Midbrain (tissue), 1 donor: ENCODE results near the gene MYH6.
"Not testable (repeated sequence)": the region's sequence is repeated elsewhere in the genome, so short reads cannot be mapped to it uniquely, and the experiment has no call there.

ENCODE experiments used
- DNase-seq: peaks from one replicate; lab custom pipeline; 2025; lab: John Stamatoyannopoulos, UW

MYH6 gene

DNA sequence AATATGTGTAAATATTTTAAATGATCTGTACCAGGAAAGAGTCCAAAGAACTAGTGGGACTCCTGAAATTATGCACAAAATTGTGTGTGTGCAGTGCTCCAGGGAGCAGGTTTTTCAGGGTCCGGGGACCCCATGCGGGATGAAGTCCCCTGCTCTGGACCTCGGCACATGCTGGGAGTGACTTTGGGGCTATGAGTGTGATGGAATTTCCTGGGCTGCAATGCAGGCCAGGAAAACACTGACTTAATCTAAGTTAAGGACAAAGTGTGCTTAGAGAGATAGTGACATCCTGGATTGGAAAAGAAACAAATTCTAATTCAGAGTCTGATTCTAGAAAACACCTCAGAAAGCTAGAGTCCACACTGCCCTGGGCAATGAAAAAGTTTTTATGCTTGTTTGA lies 6.2 kb upstream of the MYH6 start:
- DNase-seq: no peak

- no peak for DNase-seq
These were observed 5.6 kb upstream of the MYH6 start for GRCh38 chr14:23413681-23414080.

DNA sequence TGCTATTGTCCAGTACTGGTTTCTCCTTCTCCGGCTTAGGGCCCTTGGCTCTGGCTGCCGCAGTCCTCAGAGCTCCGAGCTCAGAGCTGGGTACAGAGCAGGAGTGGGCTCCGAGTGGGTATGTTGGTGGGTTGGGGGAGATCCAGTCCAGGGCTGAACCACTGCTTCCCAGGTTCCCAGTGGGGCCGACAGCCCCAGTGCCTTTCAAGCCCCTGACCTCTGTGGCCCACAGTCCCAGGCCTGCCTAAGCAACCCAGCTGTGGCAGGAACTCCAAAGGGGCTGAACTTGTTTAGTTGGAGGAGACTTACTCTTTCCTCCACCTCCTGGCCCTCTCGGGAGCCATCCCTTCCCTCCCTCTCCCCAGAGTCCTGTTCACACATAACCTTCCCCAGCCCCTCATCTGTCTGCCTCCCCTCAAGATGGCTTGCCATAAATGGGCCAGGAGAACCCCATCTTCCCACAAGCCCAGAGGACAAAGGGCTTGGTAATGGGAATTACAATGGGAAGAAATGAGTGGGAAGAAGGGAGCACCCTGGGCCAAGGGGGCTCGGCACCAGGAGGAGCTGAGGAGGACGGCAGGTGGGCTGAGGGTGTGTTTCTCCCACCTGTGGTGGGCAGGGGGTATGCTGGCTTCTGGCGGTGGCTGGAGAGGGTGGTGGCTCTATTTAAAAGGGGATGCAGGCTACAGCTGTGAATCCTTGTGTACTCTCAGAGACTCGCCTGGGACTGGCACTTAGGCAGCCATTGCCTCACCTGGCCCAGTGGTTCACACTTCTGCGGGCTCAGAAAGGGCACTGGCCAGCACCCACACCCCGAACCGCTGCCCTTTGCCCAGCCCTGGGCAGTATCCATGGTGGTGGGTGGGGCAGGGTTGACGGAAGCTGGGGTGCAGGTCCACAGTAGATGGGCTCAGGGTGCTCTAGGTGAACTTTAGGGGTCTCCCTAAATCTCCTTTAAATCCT lies 3.8 kb upstream of the MYH6 start:
- DNase-seq: no peak

GRCh38 chr14:23409966-23410635 lies 2.0 kb upstream of the MYH6 start:
- DNase-seq: no peak

- DNase-seq: no peak
These were observed 1.4 kb upstream of the MYH6 start for GRCh38 chr14:23409475-23409874.

DNA sequence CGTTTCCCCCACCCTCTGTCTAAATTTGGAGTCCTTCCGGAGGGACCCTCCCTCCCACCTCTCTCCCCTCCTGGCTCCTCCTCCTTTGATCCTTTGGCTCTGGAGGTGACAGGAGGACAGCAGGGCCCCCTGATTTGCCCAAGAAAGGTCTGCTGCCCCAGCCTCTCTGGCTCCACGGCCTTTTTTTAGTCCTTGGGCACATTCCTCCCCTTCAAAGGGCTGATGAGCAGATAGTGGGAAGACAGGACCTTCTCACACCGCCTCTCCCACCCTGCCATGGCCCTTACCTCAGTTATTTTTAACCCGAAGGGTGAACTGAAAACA lies 196 bp upstream of the MYH6 start:
- no peak for DNase-seq

DNA sequence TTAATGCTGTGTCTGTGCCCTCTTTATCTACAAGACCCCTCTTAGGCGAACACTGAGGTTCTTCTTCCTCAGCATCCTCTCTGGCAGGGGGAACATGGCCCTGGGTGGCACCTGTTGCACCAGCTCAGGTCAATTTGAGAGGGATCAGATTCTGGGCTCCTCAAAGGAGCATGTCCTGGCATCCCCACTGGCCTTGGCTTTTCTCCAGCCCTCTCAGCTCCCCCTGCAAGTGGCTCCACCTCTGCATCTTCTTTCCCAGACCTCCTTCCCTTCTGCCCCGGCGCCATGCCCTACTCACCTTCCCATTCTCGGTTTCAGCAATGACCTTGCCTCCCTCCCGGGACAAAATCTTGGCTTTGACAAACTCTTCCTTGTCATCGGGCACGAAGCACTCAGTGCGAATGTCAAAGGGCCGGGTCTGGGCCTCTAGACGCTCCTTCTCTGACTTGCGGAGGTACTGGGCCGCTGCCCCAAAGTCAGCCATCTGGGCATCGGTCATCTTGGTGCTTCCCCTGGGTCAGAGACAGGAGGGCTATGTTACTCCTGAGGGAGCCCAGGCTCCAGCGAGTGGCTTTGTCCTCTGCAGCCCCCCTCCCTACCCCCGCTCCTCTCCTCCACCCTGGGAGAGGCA lies 1.2 kb downstream of the MYH6 start:
- DNase-seq: no peak

DNA sequence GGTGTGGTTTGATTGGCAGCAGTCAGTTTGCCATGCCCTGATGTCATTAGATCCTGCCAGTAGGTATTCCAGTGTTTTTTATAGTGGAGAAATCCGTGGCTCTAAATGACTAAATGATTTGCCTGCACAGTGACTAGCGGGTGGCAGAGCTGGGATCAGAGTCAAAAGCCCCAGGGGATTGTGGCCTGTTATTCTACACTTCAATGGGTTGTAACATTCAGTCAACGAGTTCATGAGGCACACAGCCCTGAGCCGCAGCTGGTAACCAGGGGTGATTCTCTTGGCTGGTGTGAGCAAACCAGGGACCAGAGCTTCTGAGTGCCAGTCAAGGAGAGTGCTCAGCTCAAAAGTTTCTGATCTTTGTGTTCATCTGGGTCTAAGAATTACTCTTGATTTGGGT lies 1.8 kb downstream of the MYH6 start:
- peak; percentile 37 for DNase-seq

DNA sequence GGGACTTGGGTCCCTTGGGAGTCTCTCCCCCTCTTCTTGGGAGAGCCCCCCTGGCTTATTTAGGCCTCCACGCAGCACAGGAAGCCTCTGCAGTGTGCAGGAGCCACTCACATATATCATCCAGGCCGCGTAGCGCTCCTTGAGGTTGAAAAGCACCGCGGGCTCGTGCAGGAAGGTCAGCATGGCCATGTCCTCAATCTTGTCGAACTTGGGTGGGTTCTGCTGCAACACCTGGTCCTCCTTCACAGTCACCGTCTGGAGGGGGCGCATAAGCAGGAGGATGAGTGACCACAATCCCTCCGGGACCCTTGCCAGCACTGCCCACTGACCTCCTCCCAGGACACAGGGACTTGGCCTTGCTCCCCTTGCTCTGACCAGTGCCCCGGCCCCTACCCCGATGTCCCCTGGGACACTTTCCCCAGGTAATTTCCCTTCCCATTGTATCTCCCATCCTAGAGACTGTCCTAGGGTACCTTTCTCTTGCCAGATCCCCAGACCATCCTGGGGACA lies 2.5 kb downstream of the MYH6 start:
- DNase-seq: no peak

DNA sequence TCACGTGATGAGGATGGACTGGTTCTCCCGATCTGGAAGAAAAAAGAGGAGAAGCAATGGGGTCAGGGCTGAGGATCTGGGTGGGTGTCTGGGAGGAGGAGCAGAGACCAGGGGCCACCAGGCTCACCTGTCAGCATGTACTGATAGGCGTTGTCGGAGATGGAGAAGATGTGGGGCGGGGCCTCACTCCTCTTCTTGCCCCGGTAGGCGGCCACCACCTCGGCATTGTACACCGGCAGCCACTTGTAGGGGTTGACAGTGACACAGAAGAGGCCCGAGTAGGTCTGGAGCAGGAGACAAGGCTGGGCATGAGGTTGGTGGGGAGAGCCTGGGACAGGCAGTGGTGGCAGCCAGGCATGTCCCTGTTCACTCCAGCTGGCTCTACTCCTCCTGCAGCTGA lies 3.0 kb downstream of the MYH6 start:
- DNase-seq: no peak

GRCh38 chr14:23404331-23404900 lies 3.7 kb downstream of the MYH6 start:
- DNase-seq: no peak

DNA sequence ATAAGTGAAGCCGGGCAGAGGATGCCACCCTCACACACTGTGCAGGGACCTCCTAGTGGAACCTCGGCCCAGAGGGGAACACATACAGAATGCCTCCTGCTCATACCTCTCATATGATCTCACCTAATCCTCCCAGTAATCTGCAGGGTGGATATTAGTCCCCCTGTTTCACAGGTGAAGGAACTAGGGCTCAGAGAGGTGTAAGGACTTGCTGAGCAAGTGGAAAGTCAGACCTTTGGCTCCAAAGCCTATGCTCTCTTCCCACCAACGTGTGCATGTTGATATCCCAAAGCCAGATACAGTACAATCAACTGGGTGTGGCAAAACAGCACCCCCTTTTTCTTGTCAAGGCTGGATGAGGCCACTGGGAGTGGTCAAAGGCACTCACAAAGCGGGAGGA lies 4.2 kb downstream of the MYH6 start:
- DNase-seq: no peak

DNA sequence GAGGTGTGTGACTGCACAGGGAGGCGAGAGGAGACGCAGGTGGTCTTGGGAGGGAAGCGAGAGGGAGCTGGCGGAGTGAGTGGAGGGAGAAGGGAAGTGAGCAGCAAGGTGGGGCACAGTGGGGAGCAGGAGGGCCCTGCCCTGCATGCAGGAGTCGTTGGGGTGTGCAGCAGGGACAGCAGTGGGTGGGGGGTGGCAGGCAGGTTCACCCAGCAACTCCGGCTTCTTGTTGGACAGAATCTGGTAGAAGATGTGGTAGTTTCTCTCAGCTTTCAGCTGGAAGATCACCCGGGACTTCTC lies 5.0 kb downstream of the MYH6 start:
- no peak for DNase-seq

DNA sequence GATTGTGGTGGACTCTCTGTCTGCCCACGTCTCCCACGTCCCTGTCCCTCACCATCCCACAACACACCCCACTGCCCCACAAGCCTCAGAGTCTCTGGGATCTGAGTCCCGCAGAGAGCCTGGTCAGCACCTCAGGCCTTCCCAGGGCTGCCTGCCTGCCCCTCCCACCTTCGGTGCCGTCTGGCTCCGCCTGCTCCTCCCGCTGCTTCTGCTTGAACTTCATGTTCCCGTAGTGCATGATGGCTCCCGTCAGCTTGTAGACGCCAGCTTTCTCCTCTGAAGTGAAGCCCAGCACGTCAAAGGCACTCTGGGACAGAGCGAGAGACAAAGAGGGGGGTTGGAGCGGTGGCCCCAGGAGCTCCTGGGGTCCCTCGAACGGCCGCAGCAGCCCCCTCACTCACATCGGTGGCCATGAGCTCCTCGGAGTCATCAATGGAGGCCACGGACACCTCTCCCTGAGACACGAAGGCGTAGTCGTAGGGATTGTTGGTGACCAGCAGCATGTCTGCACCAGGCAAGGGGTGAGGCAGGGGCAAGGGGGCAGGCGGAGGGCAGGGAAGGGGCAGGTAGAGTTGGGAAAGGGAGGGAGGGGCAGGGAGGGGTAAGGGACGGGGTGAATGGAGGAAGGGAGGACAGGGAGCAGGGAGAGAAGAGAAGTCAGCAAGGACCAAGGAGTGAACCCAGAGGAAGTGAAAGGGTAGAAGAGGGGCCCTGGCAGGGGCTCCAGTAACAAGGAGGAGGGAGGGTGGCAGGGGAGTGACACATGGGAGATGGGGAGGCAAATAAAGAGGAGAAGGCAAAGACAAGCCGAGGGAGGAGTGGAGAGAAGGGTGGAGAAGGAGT lies 5.6 kb downstream of the MYH6 start:
- no peak for DNase-seq

DNA sequence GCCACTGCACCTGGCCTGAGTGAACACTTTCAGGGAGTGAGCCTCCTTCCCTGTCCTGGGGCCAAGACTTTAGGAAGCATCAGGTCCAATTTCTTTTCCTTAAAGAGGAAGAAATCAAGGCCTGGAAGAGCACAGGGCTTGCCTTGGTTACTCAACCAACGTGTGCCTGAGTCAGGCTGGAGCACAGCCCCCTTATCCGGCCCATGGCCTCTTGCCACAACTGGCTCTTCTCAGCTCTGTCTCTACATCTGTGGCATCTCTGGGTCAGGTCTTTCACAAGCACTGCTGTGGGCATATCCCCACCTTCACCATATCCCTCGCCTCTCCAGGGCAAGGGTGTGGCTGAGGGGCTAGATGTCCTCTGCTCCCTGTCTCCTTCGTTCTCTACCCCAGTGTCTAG lies 6.8 kb downstream of the MYH6 start:
- DNase-seq: no peak

DNA sequence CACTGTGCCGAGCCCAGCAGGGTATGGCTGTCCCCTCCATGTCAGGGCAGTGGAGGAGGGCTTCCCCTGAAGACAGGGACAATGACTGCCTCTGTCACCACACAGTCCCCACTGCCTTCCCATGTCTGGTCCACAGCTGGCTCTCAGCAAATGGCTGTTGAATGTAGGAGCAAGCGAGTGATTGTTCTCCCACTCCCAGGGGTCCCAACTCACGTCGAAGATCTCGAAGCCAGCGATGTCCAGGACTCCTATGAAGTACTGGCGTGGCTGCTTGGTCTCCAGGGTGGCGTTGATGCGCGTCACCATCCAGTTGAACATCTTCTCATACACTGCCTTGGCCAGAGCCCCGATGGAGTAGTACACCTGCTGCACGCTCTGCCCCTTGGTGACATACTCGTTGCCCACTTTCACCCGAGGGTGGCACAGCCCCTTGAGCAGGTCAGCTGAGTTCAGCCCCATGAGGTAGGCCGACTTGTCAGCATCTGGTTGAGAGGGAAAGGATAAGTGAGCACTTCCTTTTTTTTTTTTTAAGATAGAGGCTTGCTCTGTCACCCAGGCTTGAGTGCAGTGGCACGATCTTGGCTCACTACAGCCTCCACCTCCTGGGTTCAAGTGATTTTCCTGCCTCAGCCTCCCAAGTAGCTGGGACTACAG lies 7.5 kb downstream of the MYH6 start:
- not testable (repeated sequence) for DNase-seq

GRCh38 chr14:23399591-23399990 lies 8.5 kb downstream of the MYH6 start:
- no peak for DNase-seq

GRCh38 chr14:23399136-23399535 lies 8.9 kb downstream of the MYH6 start:
- DNase-seq: no peak

DNA sequence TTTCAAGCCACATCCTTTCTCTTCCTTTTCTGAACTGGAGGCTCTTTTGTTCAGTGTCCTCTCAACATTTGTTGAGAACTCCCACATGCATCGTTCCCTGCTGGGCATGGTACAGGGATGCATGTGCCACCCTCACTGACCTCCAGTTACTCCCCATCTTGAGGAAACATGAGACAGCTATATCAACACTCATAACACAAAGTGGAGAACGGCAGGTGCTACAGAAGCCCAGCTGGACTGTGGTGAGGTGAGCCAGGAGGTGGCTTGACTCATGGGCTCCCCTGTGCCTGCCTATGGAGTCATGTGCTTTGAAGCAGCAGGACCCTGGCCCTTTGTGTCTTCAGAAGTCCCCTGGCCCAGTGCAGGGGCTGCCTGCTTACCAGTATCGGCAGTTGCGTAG lies 9.7 kb downstream of the MYH6 start:
- DNase-seq: no peak

- no peak for DNase-seq
These were observed 11.2 kb downstream of the MYH6 start for GRCh38 chr14:23396781-23397407.

DNA sequence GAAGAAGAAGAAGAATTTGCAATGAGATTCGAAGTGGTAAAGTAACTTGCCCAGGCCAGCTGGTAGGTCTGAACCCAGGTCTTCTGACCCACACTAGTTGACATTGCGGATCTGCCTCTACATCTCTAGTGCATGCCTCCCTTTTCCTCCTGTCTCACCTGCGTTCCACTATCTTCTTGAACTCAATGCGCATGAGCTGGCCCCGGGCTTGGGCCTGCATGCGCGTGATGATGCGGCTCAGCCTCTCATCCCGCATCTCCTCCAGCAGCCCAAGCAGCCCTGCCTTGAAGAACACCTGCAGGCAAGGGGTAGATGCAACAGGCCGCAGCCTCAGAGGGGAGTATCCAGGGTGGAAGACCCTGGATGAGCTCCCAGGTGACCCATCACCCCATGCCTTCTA lies 11.9 kb downstream of the MYH6 start:
- DNase-seq: no peak
